Measurements from ENCODE around the gene ARMC3.

The ARMC3 gene

GRCh38 chr10:23080262-23080661 is 152.4 kb downstream of the ARMC3 start:
- DNase-seq, result no peak

DNA sequence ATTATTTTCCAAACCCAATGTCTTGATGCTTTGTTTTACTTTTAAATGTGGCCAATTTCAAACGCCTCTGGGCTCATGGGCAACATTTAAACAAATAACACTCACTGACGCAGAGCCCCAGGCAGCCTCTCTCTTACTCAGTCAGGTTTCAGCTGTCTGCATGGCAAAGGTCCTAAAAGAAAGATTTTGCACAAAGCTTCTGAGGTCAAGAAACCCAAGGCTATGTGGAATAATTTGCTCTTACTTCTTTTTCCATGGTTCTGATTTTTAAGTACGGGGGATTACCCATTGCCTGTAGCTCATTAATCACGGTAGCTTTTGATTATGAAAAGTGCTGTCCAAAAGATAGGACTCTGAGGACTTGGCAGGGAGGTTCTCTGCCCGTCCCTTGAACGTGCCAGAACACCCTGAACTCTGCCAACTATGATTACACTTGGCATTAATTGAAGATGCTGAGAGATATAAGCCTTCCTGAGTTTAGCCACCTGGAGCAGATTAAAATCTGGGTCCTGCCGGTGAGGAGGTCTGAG is 153.4 kb downstream of the ARMC3 start:
- DNase-seq, result no peak

- DNase-seq, result no peak
Measured at GRCh38 chr10:23081891-23082290, 154.0 kb downstream of the ARMC3 start.

Data from NCI-H1092 treated with DMSO at 0.1 percent for 48 hours (cell line).